A549 treated with DMSO at 1 μM for 4 hours (cell line): Measurements from ENCODE around the gene DRGX. TPM values are rescaled to one million over a fixed set of nuclear protein-coding genes. Genes with fewer than 3 reads are reported as not detected.

Experiments used
- total RNA-seq: library from RNA; stranded (reverse); fragments of 200-300 nt; extraction: Qiagen RNA extraction; gene quantifications from 5 replicates; pipeline ENCODE4 v1.2.3, GENCODE V29; 2022; ENCODE audit warnings: low read depth

DRGX gene
- 0.03 to 0.07 TPM (median 0.06 TPM) in 3 of 5 replicates, not detected in the others for total RNA-seq

GRCh38 chr10:49395741-49396665, at the start of gene DRGX:
Gene DRGX, minus strand, starts transcription at chr10:49396089. Its CDS starts 649 bp downstream, at chr10:49395440.

Other genes starting within 250 kb of the DRGX start
- not detected in 5 replicates for gene TMEM273, start 207.7 kb downstream of the DRGX start, total RNA-seq
- not detected in 5 replicates for gene C10orf71, start 96.9 kb downstream of the DRGX start, total RNA-seq
- gene ERCC6, start 143.0 kb upstream of the DRGX start, total RNA-seq, result 5.7 to 6.3 TPM (median 5.9 TPM) in 5 replicates
- gene SLC18A3, start 214.2 kb upstream of the DRGX start, total RNA-seq, result 0.03 TPM in 1 of 5 replicates, not detected in the others
- gene CHAT, start 217.9 kb upstream of the DRGX start, total RNA-seq, result not detected in 5 replicates